T-helper 9 cell (primary cell): ENCODE results near the gene PHOX2A.
A peak's percentile ranks its signal among the peaks of the same experiment; 100 is the strongest.

Experiments used
- DNase-seq: peaks from one replicate; pipeline ENCODE4 v3.0.0-alpha.2; 2020

PHOX2A gene

GRCh38 chr11:72233056-72233772 is 10.8 kb downstream of the PHOX2A start:
- DNase-seq: no peak

GRCh38 chr11:72232260-72233055 is 11.5 kb downstream of the PHOX2A start:
- DNase-seq: no peak

GRCh38 chr11:72231396-72232259 is 12.3 kb downstream of the PHOX2A start:
- DNase-seq: no peak

GRCh38 chr11:72230764-72231365 is 13.1 kb downstream of the PHOX2A start:
- DNase-seq: no peak

- no peak for DNase-seq
Measured at GRCh38 chr11:72229925-72230763, 13.8 kb downstream of the PHOX2A start.

GRCh38 chr11:72229336-72229924 is 14.5 kb downstream of the PHOX2A start:
- no peak for DNase-seq

GRCh38 chr11:72228844-72229231 is 15.1 kb downstream of the PHOX2A start:
- no peak for DNase-seq

- no peak for DNase-seq
Measured at GRCh38 chr11:72228229-72228843, 15.6 kb downstream of the PHOX2A start.

- DNase-seq: no peak
Measured at GRCh38 chr11:72227316-72228228, 16.4 kb downstream of the PHOX2A start.

- DNase-seq: no peak
Measured at GRCh38 chr11:72226701-72227100, 17.3 kb downstream of the PHOX2A start.

- no peak for DNase-seq
Measured at GRCh38 chr11:72225411-72225951, 18.5 kb downstream of the PHOX2A start.

- peak; percentile 25 for DNase-seq
Measured at GRCh38 chr11:72224564-72225410, 19.2 kb downstream of the PHOX2A start, which contains the start of gene INPPL1. Gene INPPL1 (plus strand): TSS chr11:72224767. CDS start chr11:72224985, 218 bp downstream.

- DNase-seq: peak; percentile 42
Measured at GRCh38 chr11:72223615-72224563, 20.1 kb downstream of the PHOX2A start.

- DNase-seq: peak; percentile 92
Measured at GRCh38 chr11:72222907-72223614, 20.9 kb downstream of the PHOX2A start.

- DNase-seq: no peak
Measured at GRCh38 chr11:72222106-72222891, 21.7 kb downstream of the PHOX2A start.
